Measurements from ENCODE around the gene TMEM154. TPM values are rescaled to one million over a fixed set of nuclear protein-coding genes. Genes with fewer than 3 reads are reported as not detected.

TMEM154 gene
- total RNA-seq, 4 donors from 2014 or later: 0.38 to 1.3 (median 1.0) TPM

DNA sequence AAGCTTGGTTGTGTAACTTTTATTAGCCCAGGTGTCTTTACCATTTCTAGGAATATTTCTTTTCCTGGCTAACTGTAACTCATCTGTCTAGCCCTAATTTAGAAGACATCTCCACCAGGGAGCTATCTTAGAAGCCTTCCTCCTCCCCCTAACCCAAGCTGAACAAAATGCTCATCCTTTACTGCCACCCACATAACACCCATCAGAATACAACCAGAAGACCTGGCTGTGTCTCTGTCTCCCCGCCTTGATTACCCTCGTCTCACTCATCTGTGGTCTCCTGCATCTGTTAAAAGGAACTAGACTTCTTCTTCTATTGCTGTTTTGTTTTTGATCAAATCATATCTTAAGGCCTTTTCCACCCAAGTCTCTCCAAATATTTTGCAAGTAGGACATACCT, 4.8 kb upstream of the TMEM154 start:
- TF ChIP-seq, protein P1, sequence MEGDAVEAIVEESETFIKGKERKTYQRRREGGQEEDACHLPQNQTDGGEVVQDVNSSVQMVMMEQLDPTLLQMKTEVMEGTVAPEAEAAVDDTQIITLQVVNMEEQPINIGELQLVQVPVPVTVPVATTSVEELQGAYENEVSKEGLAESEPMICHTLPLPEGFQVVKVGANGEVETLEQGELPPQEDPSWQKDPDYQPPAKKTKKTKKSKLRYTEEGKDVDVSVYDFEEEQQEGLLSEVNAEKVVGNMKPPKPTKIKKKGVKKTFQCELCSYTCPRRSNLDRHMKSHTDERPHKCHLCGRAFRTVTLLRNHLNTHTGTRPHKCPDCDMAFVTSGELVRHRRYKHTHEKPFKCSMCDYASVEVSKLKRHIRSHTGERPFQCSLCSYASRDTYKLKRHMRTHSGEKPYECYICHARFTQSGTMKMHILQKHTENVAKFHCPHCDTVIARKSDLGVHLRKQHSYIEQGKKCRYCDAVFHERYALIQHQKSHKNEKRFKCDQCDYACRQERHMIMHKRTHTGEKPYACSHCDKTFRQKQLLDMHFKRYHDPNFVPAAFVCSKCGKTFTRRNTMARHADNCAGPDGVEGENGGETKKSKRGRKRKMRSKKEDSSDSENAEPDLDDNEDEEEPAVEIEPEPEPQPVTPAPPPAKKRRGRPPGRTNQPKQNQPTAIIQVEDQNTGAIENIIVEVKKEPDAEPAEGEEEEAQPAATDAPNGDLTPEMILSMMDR (IDR thresholded peaks at IDR 0.05; ENCODE audit: low read depth): no peak

DNA sequence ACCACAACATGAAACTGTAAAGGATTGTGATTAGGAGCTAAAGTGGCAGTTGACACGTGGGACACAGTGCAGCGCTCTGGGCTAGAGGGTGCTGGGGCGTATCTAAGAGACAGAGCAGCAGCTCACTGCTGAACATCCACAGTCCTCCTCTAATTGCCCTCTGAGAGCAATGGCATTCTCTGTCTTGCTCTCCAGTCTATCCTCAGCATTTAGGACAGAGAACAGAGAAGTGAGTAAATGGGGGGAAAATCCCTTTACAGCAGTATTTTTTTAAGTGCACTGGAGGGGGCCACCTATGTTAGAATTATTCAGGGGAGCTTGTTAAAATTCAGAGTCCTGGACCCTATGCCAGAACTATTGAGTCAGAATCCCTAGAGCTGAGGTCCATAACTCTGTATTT, 4.2 kb upstream of the TMEM154 start:
- TF ChIP-seq, protein P1 (IDR thresholded peaks at IDR 0.05; ENCODE audit: low read depth): no peak

DNA sequence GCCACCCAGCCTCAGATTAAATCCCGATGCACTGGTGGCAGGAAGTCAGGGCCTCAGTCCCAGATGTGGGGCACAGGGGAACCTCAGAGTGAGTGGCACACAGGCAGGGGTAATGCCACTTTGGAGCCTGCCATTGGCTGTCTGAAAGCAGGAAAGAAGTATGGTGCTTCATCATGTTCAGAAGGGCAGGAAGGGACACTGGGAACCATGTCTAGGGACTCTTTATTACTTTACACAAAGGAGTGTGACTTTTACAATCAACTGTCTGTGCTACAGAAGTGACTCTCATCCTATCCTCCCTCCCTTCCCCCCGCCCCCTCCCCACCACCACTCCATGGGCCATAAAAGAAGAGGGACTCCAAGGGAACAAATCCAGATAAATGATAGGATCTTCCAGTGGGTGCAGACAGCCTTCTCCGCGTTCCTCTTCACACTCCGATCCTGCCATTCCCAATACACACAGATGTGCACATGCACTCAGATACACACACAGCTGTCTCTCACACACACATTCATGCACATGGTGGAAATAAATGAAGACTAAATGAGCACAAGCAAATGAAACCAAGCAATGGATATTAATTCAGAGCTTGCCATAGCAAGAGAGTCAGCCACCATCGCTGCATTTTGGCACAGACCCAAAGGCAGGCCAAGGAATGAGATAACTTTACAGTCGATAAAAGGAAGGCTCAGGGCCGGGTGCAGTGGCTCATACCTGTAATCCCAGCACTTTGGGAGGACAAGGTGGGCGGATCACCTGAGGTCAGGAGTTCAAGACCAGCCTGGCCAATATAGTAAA, 2.5 kb upstream of the TMEM154 start:
- TF ChIP-seq, protein P1 (IDR thresholded peaks at IDR 0.05; ENCODE audit: low read depth): no peak

DNA sequence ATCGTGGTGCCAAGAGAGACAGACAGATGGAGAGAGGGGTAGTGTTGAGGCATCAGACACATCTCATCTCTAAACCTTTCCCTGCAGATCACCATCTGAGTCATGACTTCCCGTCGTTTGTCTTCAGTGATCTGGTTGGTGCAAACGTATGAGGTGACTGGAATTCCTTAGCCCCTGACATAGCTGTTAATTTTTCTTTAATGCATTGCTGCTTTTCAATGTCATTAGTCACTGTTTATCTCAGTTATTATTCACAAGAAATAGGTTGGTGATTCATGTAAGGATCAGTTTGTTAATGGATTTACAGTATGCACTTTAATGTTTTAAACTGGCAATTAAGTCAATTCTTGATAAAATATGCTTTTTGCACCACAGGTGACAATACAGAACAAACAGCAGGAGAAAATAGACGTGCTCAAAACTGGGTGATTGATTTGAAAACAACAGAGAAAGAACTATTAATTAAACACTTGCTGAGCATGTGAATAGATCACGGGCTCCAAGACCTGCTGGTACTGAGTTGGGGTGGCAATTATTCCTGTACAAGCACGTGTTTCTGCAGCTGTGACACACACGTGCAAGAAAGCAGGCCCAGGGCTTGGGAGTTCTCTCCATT, 1.3 kb upstream of the TMEM154 start:
- TF ChIP-seq, protein P1 (IDR thresholded peaks at IDR 0.05; ENCODE audit: low read depth): no peak

DNA sequence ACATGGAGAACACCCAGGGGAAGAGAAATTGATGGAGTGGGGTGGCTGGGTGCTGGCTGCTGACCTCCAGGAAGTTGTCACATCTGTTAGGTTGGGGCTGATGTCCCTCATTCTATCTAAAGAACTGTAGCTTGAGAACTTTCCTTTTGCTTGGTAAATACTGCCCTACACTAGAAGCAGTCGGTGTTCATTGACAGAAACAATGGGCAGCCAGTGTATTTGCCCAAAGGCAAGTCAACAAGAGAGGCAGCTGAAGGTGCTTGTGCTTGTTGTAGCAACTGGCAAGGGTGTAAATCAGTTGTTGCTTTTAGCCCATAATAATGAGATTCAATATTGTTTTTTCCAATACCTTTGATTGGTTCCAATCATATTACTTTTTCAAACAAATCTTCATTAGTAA, 956 bp downstream of the TMEM154 start:
- TF ChIP-seq, protein P1 (IDR thresholded peaks at IDR 0.05; ENCODE audit: low read depth): no peak

DNA sequence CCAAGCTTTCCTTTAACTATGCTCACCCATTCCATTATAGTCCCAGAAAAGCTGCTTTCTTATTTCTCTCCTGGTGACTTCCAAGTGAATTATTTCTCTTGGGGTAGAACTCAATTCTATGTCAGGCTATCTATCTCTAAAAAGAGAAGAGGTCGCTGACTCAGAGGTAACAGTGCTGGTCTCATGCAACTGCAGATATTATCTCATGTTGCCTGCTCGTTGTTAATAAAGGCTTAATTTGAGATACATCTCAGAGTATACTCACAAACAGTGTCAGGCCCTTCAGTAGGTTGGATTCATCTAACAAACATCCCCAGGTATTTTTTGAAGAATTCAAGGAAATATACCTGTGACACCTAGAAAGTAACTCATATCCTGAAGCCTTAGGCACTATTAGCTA, 2.7 kb downstream of the TMEM154 start:
- TF ChIP-seq, protein P1 (IDR thresholded peaks at IDR 0.05; ENCODE audit: low read depth): no peak

DNA sequence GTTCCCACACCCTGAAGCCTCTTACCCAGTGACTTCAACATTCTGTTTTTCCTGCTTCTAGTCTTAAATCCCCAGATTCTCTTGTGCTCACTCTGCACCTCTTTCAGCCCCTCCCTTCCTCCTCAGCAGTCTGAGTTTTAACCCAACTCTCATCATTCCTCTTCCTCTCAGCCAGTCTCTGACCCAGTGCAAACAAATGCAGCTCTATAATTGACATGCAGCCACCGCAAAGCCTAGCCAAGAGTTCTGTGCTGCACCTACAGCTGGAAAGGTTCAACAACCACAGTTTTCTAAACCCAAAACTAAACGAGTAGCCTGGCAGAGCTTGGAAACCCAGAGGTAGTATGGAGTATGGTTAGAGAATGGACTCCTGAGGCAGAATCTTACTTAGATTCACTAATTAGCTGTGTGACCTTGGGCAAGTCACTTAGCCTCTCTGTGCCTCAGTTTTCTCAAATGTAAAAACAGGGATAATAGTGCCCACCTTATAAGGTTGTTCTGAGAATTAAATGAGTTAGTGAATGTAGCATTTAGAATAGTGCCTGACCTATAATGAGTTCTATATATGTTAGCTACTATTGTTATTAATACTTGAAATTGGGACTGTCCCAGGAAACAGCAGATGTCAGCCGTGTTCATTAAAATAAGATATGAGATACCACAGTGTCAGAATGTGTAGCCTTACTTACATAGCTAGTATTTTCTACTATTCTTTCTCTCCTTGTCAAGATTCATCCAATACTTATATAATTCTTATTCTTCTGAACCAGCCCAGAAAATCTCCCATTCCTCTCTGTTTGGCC, 3.5 kb downstream of the TMEM154 start:
- TF ChIP-seq, protein P1 (IDR thresholded peaks at IDR 0.05; ENCODE audit: low read depth): no peak

Data from subcutaneous adipose tissue (tissue), 4 donors.